IPS-11a (cell line): ENCODE data around the gene REC8.
A peak's percentile ranks its signal among the peaks of the same experiment; 100 is the strongest.

Experiments
- H3K4me3 ChIP-seq: one replicate; pipeline ENCODE4 v1.5.1; 2013; ENCODE audit warnings: low read depth, low read length, control low read depth

The REC8 gene

GRCh38 chr14:24138396-24139271 lies 33.2 kb upstream of the REC8 start:
- no peak overlapping the region for H3K4me3 ChIP-seq

GRCh38 chr14:24139272-24139934 lies 32.5 kb upstream of the REC8 start:
- H3K4me3 ChIP-seq = no peak overlapping the region

DNA sequence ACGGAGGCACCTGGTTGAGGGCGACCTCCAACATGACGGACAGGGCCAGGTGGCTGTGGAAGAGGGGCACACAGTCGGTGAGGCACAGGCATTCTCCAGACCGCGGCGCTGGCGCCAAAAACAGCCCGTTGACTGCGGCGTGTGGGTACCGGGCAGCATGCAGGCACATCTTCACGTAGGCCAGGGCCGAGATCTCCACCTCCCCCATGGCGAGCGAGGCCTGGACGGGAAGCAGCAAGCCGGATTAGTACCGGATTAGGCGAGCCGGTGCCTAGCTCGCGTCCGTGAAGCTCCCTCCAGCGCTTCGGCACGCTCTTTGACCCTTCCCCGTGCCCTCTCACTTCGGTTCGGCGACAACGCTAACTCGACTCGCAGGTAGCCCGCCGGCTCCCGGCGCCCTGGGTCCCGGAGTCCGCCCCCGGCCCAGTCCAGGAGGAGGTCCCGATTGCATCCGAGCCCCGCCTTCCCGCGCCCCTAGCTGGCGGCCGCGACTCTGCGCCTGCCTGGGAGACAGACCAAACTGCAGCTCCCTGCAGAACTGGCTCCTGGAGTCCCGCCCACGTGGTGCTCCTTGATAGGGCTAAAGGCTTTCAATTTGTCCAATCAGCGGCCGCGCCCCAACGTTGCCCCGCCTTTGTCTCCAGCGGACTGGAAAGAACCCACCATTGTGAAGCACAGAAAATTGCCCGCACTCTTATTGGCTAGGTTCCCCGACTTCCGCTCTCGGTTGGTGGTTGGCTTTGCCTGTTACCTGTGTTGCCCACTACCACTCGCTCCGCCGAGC lies 30.6 kb upstream of the REC8 start, which contains the start of gene EMC9:
Gene EMC9, minus strand, starts transcription at position 495 of the 784 bp plus-strand sequence. Its CDS starts 287 bp downstream, at position 208.
- peak within 1 kb of the TSS; percentile 99 for H3K4me3 ChIP-seq

- H3K4me3 ChIP-seq = no peak overlapping the region
These were observed 28.4 kb upstream of the REC8 start for GRCh38 chr14:24143511-24143910.

- H3K4me3 ChIP-seq = no peak overlapping the region
These were observed 27.4 kb upstream of the REC8 start for GRCh38 chr14:24144451-24144850.

DNA sequence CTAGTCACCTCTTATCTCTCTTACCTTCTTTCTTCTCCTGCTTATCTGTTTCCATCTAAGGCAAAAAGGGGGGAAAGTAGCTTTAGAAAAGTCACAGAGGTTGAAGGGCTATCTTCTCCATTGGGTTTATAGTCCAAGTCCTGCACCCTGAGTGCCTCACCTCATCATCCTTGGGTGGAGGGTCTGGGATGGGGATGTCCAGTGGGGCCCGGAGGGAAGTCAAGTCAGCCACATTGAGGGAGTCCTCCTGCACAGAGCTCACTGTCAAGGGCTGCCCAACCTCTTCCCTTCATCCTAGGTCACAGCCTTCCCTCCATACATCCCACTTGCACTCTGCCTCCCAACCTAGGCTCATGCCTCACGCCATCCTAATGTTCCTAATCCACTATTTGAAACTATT lies 26.7 kb upstream of the REC8 start:
- no peak overlapping the region for H3K4me3 ChIP-seq

DNA sequence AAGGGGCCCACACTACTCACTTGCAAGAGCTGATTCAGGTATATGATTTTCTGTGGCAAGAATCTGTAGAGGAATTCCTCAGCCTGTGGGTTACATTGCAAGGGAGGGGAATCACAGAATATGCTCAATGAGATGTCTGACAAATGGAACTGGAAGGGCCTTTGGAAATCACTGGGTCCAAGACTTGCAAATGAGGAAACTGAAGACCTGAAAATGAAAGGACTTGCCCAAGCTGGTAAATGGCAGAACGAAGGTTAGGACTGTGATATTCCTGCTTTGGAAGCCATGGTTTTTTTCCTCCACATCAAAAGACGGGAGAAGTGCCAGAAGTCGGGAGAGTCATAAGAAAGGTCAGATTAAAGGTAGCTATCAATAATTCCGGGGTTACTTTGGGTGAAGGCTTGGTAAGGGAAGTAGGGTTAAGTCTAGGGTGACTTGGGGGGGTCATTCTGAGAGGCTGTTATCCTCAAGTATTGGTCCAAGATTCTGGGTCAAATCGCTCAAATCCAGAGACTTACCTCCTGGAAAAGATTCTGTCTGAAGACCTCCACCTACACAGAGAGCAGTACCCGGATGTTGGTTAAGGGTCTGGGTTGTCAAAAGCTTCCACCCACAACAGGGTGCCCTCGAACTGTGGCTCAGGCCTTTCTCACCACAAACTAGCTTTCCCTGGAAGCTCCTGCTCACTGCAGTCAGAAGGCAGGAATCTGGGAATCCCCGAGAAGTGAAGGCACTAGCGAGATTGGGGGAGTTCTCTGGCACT lies 26.0 kb upstream of the REC8 start:
- H3K4me3 ChIP-seq = peak overlapping the region; percentile 82

- peak within 1 kb of the TSS; percentile 94 for H3K4me3 ChIP-seq
These were observed 25.4 kb upstream of the REC8 start, which contains the start of gene PSME2 for GRCh38 chr14:24146453-24146977. Gene PSME2, minus strand, starts transcription at chr14:24146610. Its CDS starts 29 bp downstream, at chr14:24146581.

GRCh38 chr14:24146978-24147760 lies 24.7 kb upstream of the REC8 start, which contains the start of gene RNF31:
Gene RNF31, plus strand, starts transcription at chr14:24147498. Its CDS starts 201 bp downstream, at chr14:24147699.
- H3K4me3 ChIP-seq = peak within 1 kb of the TSS; percentile 94

GRCh38 chr14:24147761-24148428 lies 24.0 kb upstream of the REC8 start:
- peak overlapping the region; percentile 94 for H3K4me3 ChIP-seq

- no peak overlapping the region for H3K4me3 ChIP-seq
These were observed 22.4 kb upstream of the REC8 start for GRCh38 chr14:24149302-24149969.

GRCh38 chr14:24150061-24150460 lies 21.8 kb upstream of the REC8 start:
- H3K4me3 ChIP-seq = no peak overlapping the region

GRCh38 chr14:24150567-24150966 lies 21.3 kb upstream of the REC8 start:
- no peak overlapping the region for H3K4me3 ChIP-seq

DNA sequence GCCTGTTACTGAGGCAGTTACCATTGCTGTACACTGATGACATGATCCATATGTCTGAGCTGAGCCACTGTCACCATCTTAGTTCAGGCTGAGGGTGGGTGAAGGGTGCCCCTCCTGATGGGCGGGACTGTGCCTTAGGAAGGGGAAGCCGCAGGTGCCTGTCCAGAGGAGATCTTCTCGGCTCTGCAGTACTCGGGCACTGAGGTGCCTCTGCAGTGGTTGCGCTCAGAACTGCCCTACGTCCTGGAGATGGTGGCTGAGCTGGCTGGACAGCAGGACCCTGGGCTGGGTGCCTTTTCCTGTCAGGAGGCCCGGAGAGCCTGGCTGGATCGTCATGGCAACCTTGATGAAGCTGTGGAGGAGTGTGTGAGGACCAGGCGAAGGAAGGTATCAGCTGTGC lies 20.9 kb upstream of the REC8 start:
- H3K4me3 ChIP-seq = no peak overlapping the region

DNA sequence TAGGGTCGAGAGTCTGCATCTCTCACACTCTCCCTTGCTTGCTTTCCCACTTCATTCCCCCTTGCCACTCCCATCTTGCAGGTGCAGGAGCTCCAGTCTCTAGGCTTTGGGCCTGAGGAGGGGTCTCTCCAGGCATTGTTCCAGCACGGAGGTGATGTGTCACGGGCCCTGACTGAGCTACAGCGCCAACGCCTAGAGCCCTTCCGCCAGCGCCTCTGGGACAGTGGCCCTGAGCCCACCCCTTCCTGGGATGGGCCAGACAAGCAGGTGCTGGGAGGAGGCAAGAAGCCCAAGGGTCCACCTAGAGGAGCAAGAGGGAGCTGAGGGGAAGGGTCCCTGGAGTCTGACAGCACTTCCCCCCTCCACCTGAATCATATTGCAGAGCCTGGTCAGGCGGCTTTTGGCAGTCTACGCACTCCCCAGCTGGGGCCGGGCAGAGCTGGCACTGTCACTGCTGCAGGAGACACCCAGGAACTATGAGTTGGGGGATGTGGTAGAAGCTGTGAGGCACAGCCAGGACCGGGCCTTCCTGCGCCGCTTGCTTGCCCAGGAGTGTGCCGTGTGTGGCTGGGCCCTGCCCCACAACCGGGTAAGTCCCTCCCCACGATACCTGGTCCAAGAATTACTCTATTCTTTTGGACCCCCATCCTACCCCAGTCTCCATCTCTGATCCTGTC lies 20.3 kb upstream of the REC8 start:
- H3K4me3 ChIP-seq = no peak overlapping the region

- H3K4me3 ChIP-seq = no peak overlapping the region
These were observed 16.8 kb upstream of the REC8 start for GRCh38 chr14:24155100-24155499.

DNA sequence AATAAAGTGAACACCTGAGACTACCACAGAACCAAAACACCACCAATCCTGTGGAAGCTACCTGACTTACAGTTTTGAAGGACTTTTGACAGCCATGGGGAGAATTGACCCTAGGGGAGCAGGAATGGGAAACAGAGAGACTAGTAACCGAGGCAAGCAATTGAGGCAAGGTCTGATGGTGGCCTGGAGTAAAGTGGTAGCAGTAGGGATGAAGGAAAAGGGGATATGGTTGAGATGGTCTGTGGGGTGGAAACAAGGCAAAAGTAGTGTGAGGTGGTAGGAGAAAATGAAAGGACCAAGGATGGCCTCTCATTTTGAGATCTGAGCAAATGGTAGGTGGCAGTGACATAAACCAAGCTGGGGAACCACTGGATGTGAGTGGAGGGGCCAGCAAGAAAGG lies 15.0 kb upstream of the REC8 start:
- H3K4me3 ChIP-seq = no peak overlapping the region

- H3K4me3 ChIP-seq = no peak overlapping the region
These were observed 14.5 kb upstream of the REC8 start for GRCh38 chr14:24157331-24157730.
